PC-3 (cell line): ENCODE data around the gene HES2. TPM values are rescaled to one million over a fixed set of nuclear protein-coding genes. Genes with fewer than 3 reads are reported as not detected.
"Not testable (repeated sequence)": the region's sequence is repeated elsewhere in the genome, so short reads cannot be mapped to it uniquely, and the experiment has no call there.

Source experiments
- ATAC-seq: fragments of 200-7000 bp; cut with Tn5 transposase; 2 replicates; pipeline ENCODE4 v1.9.1; 2020; ENCODE audit warnings: mild to moderate bottlenecking, moderate library complexity
- BruUV-seq: library from RNA; stranded (reverse); fragments of 400-500 nt; replicated peaks from 2 replicates; lab custom pipeline; 2021; lab: Mats Ljungman, UMichigan
- CTCF ChIA-PET: fragments of 300-600 bp; sonication (Branson Sonifier 250); formaldehyde crosslinking; loops from one replicate; lab custom pipeline; 2022; ENCODE audit warnings: antibody characterized with exemption; lab: Charles Lee
- POLR2A ChIA-PET: fragments of 300-600 bp; sonication (Branson Sonifier 250); formaldehyde crosslinking; loops from one replicate; lab custom pipeline; 2022; ENCODE audit warnings: antibody characterized with exemption; ENCODE audit not compliant: unreplicated experiment; lab: Charles Lee
- DNase-seq: peaks from one replicate; pipeline ENCODE4 v3.0.0-alpha.2; 2015
- H2AFZ ChIP-seq: fragments of 300-600 bp; sonication (generic); 2 replicates; pipeline ENCODE4 v1.6.0; 2016; ENCODE audit warnings: antibody characterized with exemption, low read length
- H3F3A ChIP-seq: fragments of 300-600 bp; sonication (generic); one replicate; pipeline ENCODE4 v1.6.0; 2017; ENCODE audit warnings: antibody characterized with exemption, low read length, control low read depth, mild to moderate bottlenecking; ENCODE audit not compliant: unreplicated experiment
- H3K27ac ChIP-seq: fragments of 300-600 bp; sonication (generic); 2 replicates; pipeline ENCODE4 v1.5.1; 2016; ENCODE audit warnings: mild to moderate bottlenecking, low read length
- H3K27me3 ChIP-seq: fragments of 300-600 bp; sonication (generic); 2 replicates; pipeline ENCODE4 v1.6.1; 2016; ENCODE audit warnings: low read length, mixed read lengths
- H3K36me3 ChIP-seq: fragments of 300-600 bp; sonication (generic); 2 replicates; pipeline ENCODE4 v1.6.1; 2016; ENCODE audit warnings: low read depth, mixed run types, low read length, mixed read lengths
- H3K4me1 ChIP-seq: fragments of 300-600 bp; sonication (generic); 2 replicates; pipeline ENCODE4 v1.5.1; 2016; ENCODE audit warnings: low read length; ENCODE audit not compliant: insufficient read depth
- H3K4me2 ChIP-seq: fragments of 300-600 bp; sonication (generic); 2 replicates; pipeline ENCODE4 v1.6.0; 2016; ENCODE audit warnings: low read length
- H3K4me3 ChIP-seq: fragments of 300-600 bp; sonication (generic); 2 replicates; pipeline ENCODE4 v1.5.1; 2016; ENCODE audit warnings: mild to moderate bottlenecking, low read length, mixed read lengths
- H3K79me2 ChIP-seq: fragments of 300-600 bp; sonication (generic); 2 replicates; pipeline ENCODE4 v1.6.1; 2017; ENCODE audit warnings: low read length, mixed read lengths
- H3K9ac ChIP-seq: fragments of 300-600 bp; sonication (generic); 2 replicates; pipeline ENCODE4 v1.6.0; 2016; ENCODE audit warnings: mild to moderate bottlenecking, low read length
- H3K9me2 ChIP-seq: fragments of 300-600 bp; sonication (generic); replicated peaks from 2 replicates; pipeline ENCODE4 v1.6.1; 2016; ENCODE audit warnings: mixed run types, low read length, mixed read lengths
- H3K9me3 ChIP-seq: fragments of 300-600 bp; sonication (generic); 2 replicates; pipeline ENCODE4 v1.6.1; 2016; ENCODE audit warnings: low read length, mixed read lengths
- H4K20me1 ChIP-seq: fragments of 300-600 bp; sonication (generic); 2 replicates; pipeline ENCODE4 v1.6.1; 2016; ENCODE audit warnings: low read length, mixed read lengths
- EZH2 ChIP-seq: fragments of 300-600 bp; sonication (generic); IDR thresholded peaks from one replicate; pipeline ENCODE4 v1.6.1; 2017; ENCODE audit warnings: antibody characterized with exemption, mild to moderate bottlenecking, low read length; ENCODE audit not compliant: unreplicated experiment
- EZH2phosphoT487 ChIP-seq: fragments of 300-600 bp; sonication (generic); IDR thresholded peaks from 2 replicates; pipeline ENCODE4 v1.6.1; 2018; ENCODE audit warnings: mild to moderate bottlenecking, antibody characterized with exemption, low read length, borderline replicate concordance
- intact Hi-C: fragments of 100-400 bp; cut with micrococcal nuclease; formaldehyde crosslinking; loops from 2 replicates; pipeline ENCODE4 v1.9.0; 2023
- total RNA-seq: library from RNA; depleted of rRNA; stranded (reverse); fragments of >200 nt; gene quantifications from 2 replicates; pipeline ENCODE4 v1.2.3, GENCODE V29; 2014
- TF ChIP-seq, protein P1 (sequence below): fragments of 300-600 bp; sonication (generic); conservative IDR thresholded peaks from 2 replicates; pipeline ENCODE4 v1.5.1; 2017; ENCODE audit warnings: antibody characterized with exemption, low read depth, mild to moderate bottlenecking, low read length

Gene HES2
- total RNA-seq, 1 experiment from 2014 or later: 42.9 TPM

DNA sequence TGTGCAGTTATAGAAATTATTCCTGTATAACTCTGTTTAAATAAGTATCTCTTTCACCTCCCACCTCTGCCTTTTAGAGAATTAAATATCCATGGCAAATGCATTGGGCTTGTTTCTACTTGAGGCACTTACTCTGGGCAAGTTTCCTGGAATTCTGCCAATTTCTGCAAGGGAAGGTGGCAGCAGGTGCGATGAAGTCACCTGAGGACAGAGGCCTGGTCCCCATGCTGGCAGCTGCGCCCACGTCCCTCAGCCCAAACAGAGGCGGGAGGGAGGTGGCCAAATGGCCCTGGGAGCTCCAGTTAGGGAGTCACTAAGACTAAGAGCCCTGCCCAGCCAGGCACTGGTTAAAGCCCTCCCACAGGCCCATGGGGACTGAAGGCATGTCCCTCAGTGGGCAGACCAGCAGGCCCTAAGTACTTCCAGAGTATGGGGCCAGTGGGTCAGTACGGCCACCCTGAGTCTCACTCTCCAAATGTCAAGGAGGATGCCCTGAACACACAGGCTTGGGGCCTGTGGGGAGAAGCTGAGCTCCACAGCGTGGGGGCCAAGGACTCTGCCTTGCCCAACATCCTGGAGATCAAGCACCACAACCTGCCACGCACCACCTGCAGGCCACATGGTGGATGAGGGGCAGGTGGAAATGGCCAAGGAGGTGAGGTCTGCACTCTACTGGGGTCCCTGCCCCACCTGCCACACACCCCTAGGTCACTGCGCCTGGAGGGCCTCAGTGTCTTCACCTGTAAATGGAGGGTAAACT is 45.6 kb downstream of the HES2 start:
- no peak overlapping the region for H3K9ac ChIP-seq
- CTCF ChIA-PET: no interaction called here
- no peak for DNase-seq
- H3K4me1 ChIP-seq: no peaks in the 10 kb centered on the region
- intact Hi-C loops: no loop called here
- no peak overlapping the region for H3K4me2 ChIP-seq
- no peak overlapping the region for H3K27ac ChIP-seq
- TF ChIP-seq EZH2phosphoT487: no peak
- TF ChIP-seq, protein P1, sequence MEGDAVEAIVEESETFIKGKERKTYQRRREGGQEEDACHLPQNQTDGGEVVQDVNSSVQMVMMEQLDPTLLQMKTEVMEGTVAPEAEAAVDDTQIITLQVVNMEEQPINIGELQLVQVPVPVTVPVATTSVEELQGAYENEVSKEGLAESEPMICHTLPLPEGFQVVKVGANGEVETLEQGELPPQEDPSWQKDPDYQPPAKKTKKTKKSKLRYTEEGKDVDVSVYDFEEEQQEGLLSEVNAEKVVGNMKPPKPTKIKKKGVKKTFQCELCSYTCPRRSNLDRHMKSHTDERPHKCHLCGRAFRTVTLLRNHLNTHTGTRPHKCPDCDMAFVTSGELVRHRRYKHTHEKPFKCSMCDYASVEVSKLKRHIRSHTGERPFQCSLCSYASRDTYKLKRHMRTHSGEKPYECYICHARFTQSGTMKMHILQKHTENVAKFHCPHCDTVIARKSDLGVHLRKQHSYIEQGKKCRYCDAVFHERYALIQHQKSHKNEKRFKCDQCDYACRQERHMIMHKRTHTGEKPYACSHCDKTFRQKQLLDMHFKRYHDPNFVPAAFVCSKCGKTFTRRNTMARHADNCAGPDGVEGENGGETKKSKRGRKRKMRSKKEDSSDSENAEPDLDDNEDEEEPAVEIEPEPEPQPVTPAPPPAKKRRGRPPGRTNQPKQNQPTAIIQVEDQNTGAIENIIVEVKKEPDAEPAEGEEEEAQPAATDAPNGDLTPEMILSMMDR: no peak
- BruUV-seq: no TSS peak
- peaks cover 10% of the 10 kb centered on the region; the same call in 1 of the 2 replicates for H4K20me1 ChIP-seq
- no peaks in the 10 kb centered on the region for H3K36me3 ChIP-seq
- no peaks in the 10 kb centered on the region for H3F3A ChIP-seq
- H3K9me3 ChIP-seq: no peaks in the 10 kb centered on the region
- H2AFZ ChIP-seq: no peak overlapping the region
- no peak for ATAC-seq
- no peaks in the 10 kb centered on the region for H3K27me3 ChIP-seq
- H3K9me2 ChIP-seq: no peaks in the 10 kb centered on the region
- no peak overlapping the region for H3K4me3 ChIP-seq
- POLR2A ChIA-PET: interaction anchor here (0.6 kb wide), 1 partner anchor 33 kb away, joined by 8 read pairs; no protein-coding TSS in a partner anchor
- H3K79me2 ChIP-seq: peaks cover 76% of the 10 kb centered on the region

DNA sequence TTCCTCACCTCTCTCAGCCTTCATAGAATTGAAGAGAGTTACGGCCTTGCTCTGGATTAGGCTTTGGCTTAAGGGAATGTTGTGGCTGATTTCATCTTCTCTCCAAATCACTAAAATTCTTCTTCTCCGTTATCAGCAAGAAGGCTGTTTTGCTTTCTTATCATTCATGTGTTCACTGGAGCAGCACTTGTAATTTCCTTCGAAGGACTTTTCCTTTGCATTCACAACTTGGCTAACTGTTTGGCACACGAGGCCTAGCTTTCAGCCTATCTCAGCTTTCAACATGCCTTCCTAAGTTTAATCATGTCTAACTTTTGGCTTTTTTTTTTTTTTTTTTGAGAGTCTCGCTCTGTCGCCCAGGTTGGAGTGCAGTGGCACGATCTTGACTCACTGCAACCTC is 47.5 kb downstream of the HES2 start:
- H3F3A ChIP-seq, H3K4me2 ChIP-seq, DNase-seq, ATAC-seq, H3K9me2 ChIP-seq, CTCF ChIA-PET, H3K9me3 ChIP-seq, BruUV-seq, H3K27ac ChIP-seq, intact Hi-C loops, H2AFZ ChIP-seq, H3K4me1 ChIP-seq, H4K20me1 ChIP-seq, H3K36me3 ChIP-seq, H3K27me3 ChIP-seq, H3K4me3 ChIP-seq, H3K9ac ChIP-seq: not testable (repeated sequence)
- peaks cover 71% of the 10 kb centered on the region for H3K79me2 ChIP-seq
- POLR2A ChIA-PET: interaction anchor here (0.7 kb wide), 1 partner anchor 21 kb away, joined by 4 read pairs; no protein-coding TSS in a partner anchor

DNA sequence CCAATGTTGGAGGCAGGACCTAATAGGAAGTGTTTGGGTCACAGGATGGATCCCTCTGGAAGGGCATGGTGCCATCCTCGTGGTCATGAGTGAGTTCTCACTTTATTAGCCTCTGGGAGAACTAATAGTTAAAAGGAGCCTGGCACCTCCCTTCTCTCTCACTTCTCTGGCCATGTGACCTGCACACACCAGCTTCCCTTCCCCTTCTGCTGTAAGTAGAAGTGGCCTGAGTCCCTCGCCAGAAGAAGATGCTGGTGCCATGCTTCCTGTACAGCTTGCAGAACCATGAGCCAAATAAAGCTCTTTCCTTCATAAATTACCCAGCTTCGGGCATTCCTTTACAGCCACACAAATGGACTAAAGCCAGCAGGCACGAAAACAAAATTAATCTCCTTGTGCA is 49.7 kb downstream of the HES2 start:
- CTCF ChIA-PET: no interaction called here
- peaks cover 57% of the 10 kb centered on the region for H3K79me2 ChIP-seq
- H3F3A ChIP-seq: no peaks in the 10 kb centered on the region
- no peak overlapping the region for H3K27ac ChIP-seq
- TF ChIP-seq, protein P1: no peak
- TF ChIP-seq EZH2phosphoT487 (no peak), EZH2 (no peak)
- intact Hi-C loops: no loop called here
- no peaks in the 10 kb centered on the region for H3K27me3 ChIP-seq
- H3K9ac ChIP-seq: no peak overlapping the region
- no peak overlapping the region for H2AFZ ChIP-seq
- no peaks in the 10 kb centered on the region for H3K36me3 ChIP-seq
- POLR2A ChIA-PET: no interaction called here
- H3K4me1 ChIP-seq: no peaks in the 10 kb centered on the region
- no TSS peak for BruUV-seq
- H3K9me3 ChIP-seq: no peaks in the 10 kb centered on the region
- H3K4me3 ChIP-seq: no peak overlapping the region
- H3K4me2 ChIP-seq: no peak overlapping the region
- DNase-seq: no peak
- peaks cover 8% of the 10 kb centered on the region; the same call in 1 of the 2 replicates for H4K20me1 ChIP-seq
- no peak for ATAC-seq
- H3K9me2 ChIP-seq: no peaks in the 10 kb centered on the region
